K562 (cell line): Measurements from ENCODE around the gene MAK. TPM values are rescaled to one million over a fixed set of nuclear protein-coding genes. Genes with fewer than 3 reads are reported as not detected.

Experiments used
- ATAC-seq: fragments of 200-7000 bp; cut with Tn5 transposase; 3 replicates; pipeline ENCODE4 v1.9.1; 2020; ENCODE audit warnings: moderate library complexity
- BruUV-seq: library from RNA; stranded (reverse); fragments of 400-500 nt; replicated peaks from 2 replicates; lab custom pipeline; 2021; lab: Mats Ljungman, UMichigan
- CTCF ChIA-PET: fragments of 300-600 bp; formaldehyde crosslinking; extraction: SDS; loops from one replicate; lab custom pipeline; 2021; ENCODE audit warnings: low intra/inter-chr PET ratio; lab: Yijun Ruan, JAX
- POLR2A ChIA-PET: fragments of 300-600, 350-650 bp; sonication (Branson Sonifier 250); formaldehyde crosslinking; extraction: SDS; loops from one replicate; lab custom pipeline; 2021; ENCODE audit warnings: antibody characterized with exemption, inconsistent platforms; lab: Yijun Ruan, JAX
- DNase-seq, 4 experiments: peaks; one replicate each; pipeline versions ENCODE4 v3.0.0 to v3.0.0-alpha.2; 2011 to 2018; ENCODE audit warnings: low spot score in 3 of 4, mixed read lengths in 3 of 4; ENCODE audit errors: extremely low read depth in 1 of 4
- FAIRE-seq: peaks from 2 replicates; lab custom pipeline; 2011; peaks lifted over from hg19 to GRCh38; lab: Jason Lieb, UNC
- H2AFZ ChIP-seq: 2 replicates; pipeline ENCODE4 v1.6.0; 2011; ENCODE audit warnings: low read depth, low read length, control low read depth, inconsistent platforms
- H3K27ac ChIP-seq: fragments of 200-600 bp; 3 replicates; pipeline ENCODE4 v1.8.0; 2011; ENCODE audit warnings: low read depth, mild to moderate bottlenecking, control low read depth, inconsistent platforms, low read length, moderate library complexity, mixed read lengths; ENCODE audit errors: extremely low read depth
- H3K27me3 ChIP-seq, 2 experiments: fragments of 300-600 bp in 1 of 2; 2 replicates in 1 of 2; 3 replicates in 1 of 2; pipeline versions ENCODE4 v1.6.0 to v1.8.0; 2011; ENCODE audit warnings: inconsistent platforms in 2 of 2, low read length in 2 of 2, mild to moderate bottlenecking in 1 of 2, mixed read lengths in 1 of 2, moderate library complexity in 1 of 2; ENCODE audit not compliant: control insufficient read depth in 2 of 2, insufficient read depth in 2 of 2
- H3K36me3 ChIP-seq: fragments of 300-600 bp; 3 replicates; pipeline ENCODE4 v1.8.0; 2011; ENCODE audit warnings: mild to moderate bottlenecking, low read length, inconsistent platforms; ENCODE audit not compliant: control insufficient read depth, insufficient read depth
- H3K4me1 ChIP-seq, 2 experiments: fragments of 200-600 bp in 1 of 2; replicated peaks in 1 of 2; 2 replicates in 1 of 2; 3 replicates in 1 of 2; pipeline versions ENCODE4 v1.5.1 to v1.8.0; 2011; ENCODE audit warnings: inconsistent platforms in 2 of 2, low read length in 2 of 2, mild to moderate bottlenecking in 1 of 2, mixed read lengths in 1 of 2, moderate library complexity in 1 of 2; ENCODE audit not compliant: control insufficient read depth in 2 of 2, insufficient read depth in 2 of 2
- H3K4me2 ChIP-seq: 2 replicates; pipeline ENCODE4 v1.6.1; 2011; ENCODE audit warnings: low read length, control low read depth, inconsistent platforms, mixed read lengths; ENCODE audit not compliant: insufficient read depth
- H3K4me3 ChIP-seq: fragments of 200-600 bp; sonication (generic), shearing (Covaris generic); 2 replicates; pipeline ENCODE4 v1.5.1; 2016; ENCODE audit warnings: control low read depth, inconsistent platforms
- H3K79me2 ChIP-seq: fragments of 200-600 bp; 3 replicates; pipeline ENCODE4 v1.8.0; 2011; ENCODE audit warnings: low read length, inconsistent platforms; ENCODE audit not compliant: control insufficient read depth, insufficient read depth
- H3K9ac ChIP-seq, 2 experiments: 2 replicates each; pipeline versions ENCODE4 v1.6.0 to v1.6.1; 2011; ENCODE audit warnings: low read depth in 2 of 2, low read length in 2 of 2, control low read depth in 1 of 2, inconsistent platforms in 1 of 2, mild to moderate bottlenecking in 1 of 2, mixed read lengths in 1 of 2; ENCODE audit not compliant: insufficient read depth in 1 of 2
- H3K9me1 ChIP-seq: one replicate; pipeline ENCODE4 v1.6.0; 2011; ENCODE audit warnings: inconsistent platforms, mild to moderate bottlenecking, low read length, moderate library complexity; ENCODE audit not compliant: control insufficient read depth, insufficient read depth
- H3K9me3 ChIP-seq: replicated peaks from 2 replicates; pipeline ENCODE4 v1.5.1; 2011; ENCODE audit warnings: low read depth, low read length, inconsistent platforms; ENCODE audit not compliant: control insufficient read depth, insufficient read depth
- H4K20me1 ChIP-seq: replicated peaks from 2 replicates; pipeline ENCODE4 v1.6.1; 2011; ENCODE audit warnings: low read length, inconsistent platforms, mixed read lengths; ENCODE audit not compliant: control insufficient read depth, insufficient read depth
- ATF1 ChIP-seq, 2 experiments: fragments of 450-650 bp in 1 of 2; IDR thresholded peaks; 2 replicates each; pipeline ENCODE4 v1.6.1; 2016; ENCODE audit warnings: missing compliant biosample characterization in 1 of 2, missing genetic modification characterization in 1 of 2
- SAP30 ChIP-seq: fragments of 200-600 bp; sonication (generic); IDR thresholded peaks from 2 replicates; pipeline ENCODE4 v1.6.1; 2012; ENCODE audit warnings: borderline replicate concordance, low read depth, mild to moderate bottlenecking, moderate library complexity, low read length, control low read depth, inconsistent platforms; ENCODE audit not compliant: insufficient read depth, poor library complexity, severe bottlenecking
- ZBTB43 ChIP-seq: sonication (generic); formaldehyde crosslinking; IDR thresholded peaks from 2 replicates; pipeline ENCODE4 v1.8.0; 2023; ENCODE audit warnings: mild to moderate bottlenecking, missing genetic modification reagents
- ZNF280A ChIP-seq: fragments of 450-650 bp; IDR thresholded peaks from 2 replicates; pipeline ENCODE4 v1.6.1; 2018; ENCODE audit warnings: mild to moderate bottlenecking, low read depth; ENCODE audit not compliant: partially characterized antibody
- WGBS: fragments of 100-300 bp; shearing (Covaris generic); methylation state at CpG from one replicate; pipeline ENCODE4 v1.1.6; 2016; ENCODE audit warnings: low coverage, mixed read lengths; ENCODE audit not compliant: insufficient coverage; ENCODE audit errors: missing lambda C conversion rate; 5-methylcytosine and 5-hydroxymethylcytosine counted together
- in situ Hi-C: fragments of 300-500 bp; cut with MboI; formaldehyde crosslinking; loops from 4 replicates; pipeline ENCODE4 v1.15.0; 2018; ENCODE audit warnings: inconsistent platforms, mixed read lengths
- intact Hi-C: fragments of 100-400 bp; cut with micrococcal nuclease; formaldehyde crosslinking; loops from 2 replicates; pipeline ENCODE4 v1.14.2; 2022
- polyA plus RNA-seq, 8 experiments: library from polyadenylated mRNA; depleted of rRNA in 4 of 8; stranded (reverse) in 5 of 8; unstranded in 3 of 8; fragments of >200 nt; fragmentation: Nextera tagmentation in 2 of 8; fragmentation: Illumina TruSeq in 1 of 8; extraction: Ambion mirVana in 2 of 8; extraction: Trizol in 1 of 8; gene quantifications; 2 replicates each; pipeline versions ENCODE4 v1.2.1 to v1.2.3, GENCODE V29; 2011 to 2014; ENCODE audit warnings: inconsistent platforms in 1 of 8, missing spikeins in 1 of 8
- total RNA-seq, 7 experiments: library from RNA; depleted of rRNA in 6 of 7; stranded (reverse); fragments of >200 nt in 6 of 7; fragmentation: Illumina TruSeq in 2 of 7; extraction: Trizol in 2 of 7; gene quantifications; 2 replicates each; pipeline versions ENCODE4 v1.2.1 to v1.2.3, GENCODE V29; 2011 to 2021; ENCODE audit warnings: low replicate concordance in 1 of 7

The MAK gene
- total and polyA plus RNA-seq, 9 of the 15 experiments (the other 6 are each of a cell fraction or from before 2014, with no cell fraction given): 0.25 to 1.1 (median 0.53) TPM

GRCh38 chr6:10838794-10839333 is 525 bp upstream of the MAK start (continued):
- no peak for TF ChIP-seq ZNF280A
- TF ChIP-seq, all 486 proteins: peak for 23

GRCh38 chr6:10837622-10837994 is 731 bp downstream of the MAK start:
- H4K20me1 ChIP-seq: no peaks in the 10 kb centered on the region
- CTCF ChIA-PET: no interaction called here
- intact Hi-C loops (loop anchor here (5.0 kb wide), 1 partner anchor 50 kb away; the partner anchor contains the start of gene SYCP2L), in situ Hi-C loops (no loop called here)
- ATAC-seq: peak; percentile 59
- H3K9me3 ChIP-seq: peaks cover 5% of the 10 kb centered on the region
- H3K79me2 ChIP-seq: no peaks in the 10 kb centered on the region
- 1% methylated on average over 22 of the region's 22 CpGs for WGBS
- POLR2A ChIA-PET: interaction anchor here (0.8 to 1.6 kb wide), 6 partner anchors 12 to 112 kb away, joined by 3 to 4 read pairs (median 3); no protein-coding TSS in a partner anchor
- no peaks in the 10 kb centered on the region for H3K27me3 ChIP-seq
- peak overlapping the region; percentile 63 for H3K4me3 ChIP-seq
- peak overlapping the region; percentile 84 for H3K4me2 ChIP-seq
- H3K9ac ChIP-seq: peak overlapping the region; percentile 69 to 91
- no peaks in the 10 kb centered on the region for H3K9me1 ChIP-seq
- TSS peak; percentile 62 for BruUV-seq
- H3K27ac ChIP-seq: peak overlapping the region; percentile 76
- peak overlapping the region; percentile 94 for H2AFZ ChIP-seq
- FAIRE-seq: peak; percentile 51
- DNase-seq: peak; percentile 26 to 64 (median 43)
- peaks cover 14 to 15% of the 10 kb centered on the region in 2 experiments for H3K4me1 ChIP-seq
- no peaks in the 10 kb centered on the region for H3K36me3 ChIP-seq
- TF ChIP-seq SAP30 (no peak), ATF1 (CRISPR knock-in tag; IDR thresholded peaks at IDR 0.05) (no peak), ATF1 (tag; IDR thresholded peaks at IDR 0.05) (no peak), ZBTB43 (CRISPR knock-in tag) (no peak)
